Glomerular visceral epithelial cell (primary cell): ENCODE measurements around the gene SEL1L2.
A peak's percentile ranks its signal among the peaks of the same experiment; 100 is the strongest.
"Not testable (repeated sequence)": the region's sequence is repeated elsewhere in the genome, so short reads cannot be mapped to it uniquely, and the experiment has no call there.

Experiments used
- DNase-seq: peaks from one replicate; pipeline ENCODE4 v3.0.0-alpha.2; 2016; ENCODE audit errors: extremely low spot score

Gene SEL1L2, protein sequence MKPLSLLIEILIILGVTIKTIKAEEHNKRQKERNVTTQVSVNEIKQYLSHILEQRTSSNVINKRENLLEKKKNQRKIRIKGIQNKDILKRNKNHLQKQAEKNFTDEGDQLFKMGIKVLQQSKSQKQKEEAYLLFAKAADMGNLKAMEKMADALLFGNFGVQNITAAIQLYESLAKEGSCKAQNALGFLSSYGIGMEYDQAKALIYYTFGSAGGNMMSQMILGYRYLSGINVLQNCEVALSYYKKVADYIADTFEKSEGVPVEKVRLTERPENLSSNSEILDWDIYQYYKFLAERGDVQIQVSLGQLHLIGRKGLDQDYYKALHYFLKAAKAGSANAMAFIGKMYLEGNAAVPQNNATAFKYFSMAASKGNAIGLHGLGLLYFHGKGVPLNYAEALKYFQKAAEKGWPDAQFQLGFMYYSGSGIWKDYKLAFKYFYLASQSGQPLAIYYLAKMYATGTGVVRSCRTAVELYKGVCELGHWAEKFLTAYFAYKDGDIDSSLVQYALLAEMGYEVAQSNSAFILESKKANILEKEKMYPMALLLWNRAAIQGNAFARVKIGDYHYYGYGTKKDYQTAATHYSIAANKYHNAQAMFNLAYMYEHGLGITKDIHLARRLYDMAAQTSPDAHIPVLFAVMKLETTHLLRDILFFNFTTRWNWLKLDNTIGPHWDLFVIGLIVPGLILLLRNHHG

DNA sequence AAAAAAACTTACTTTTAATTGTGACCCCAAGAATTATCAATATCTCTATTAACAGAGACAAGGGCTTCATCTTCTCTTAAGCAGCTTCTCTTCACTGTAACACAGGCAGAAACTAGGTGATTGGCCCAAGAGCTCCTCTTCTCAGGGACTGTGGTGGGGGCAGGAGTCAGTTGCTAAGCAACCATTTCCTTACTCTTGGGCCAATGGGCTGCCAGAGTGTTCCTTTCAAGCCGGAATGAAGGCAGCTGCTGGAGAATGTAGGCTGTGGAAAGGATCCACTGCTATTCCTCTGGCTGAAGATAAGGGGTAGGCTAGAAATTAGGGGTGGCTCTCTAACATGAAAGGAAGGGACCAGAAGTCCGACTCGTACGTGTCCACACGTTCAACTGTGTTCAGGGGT lies at the start of gene SEL1L2:
SEL1L2 (minus strand) TSS at position 150 of the 400 bp plus-strand sequence; CDS start at position 70, 80 bp downstream.
- no peak for DNase-seq

DNA sequence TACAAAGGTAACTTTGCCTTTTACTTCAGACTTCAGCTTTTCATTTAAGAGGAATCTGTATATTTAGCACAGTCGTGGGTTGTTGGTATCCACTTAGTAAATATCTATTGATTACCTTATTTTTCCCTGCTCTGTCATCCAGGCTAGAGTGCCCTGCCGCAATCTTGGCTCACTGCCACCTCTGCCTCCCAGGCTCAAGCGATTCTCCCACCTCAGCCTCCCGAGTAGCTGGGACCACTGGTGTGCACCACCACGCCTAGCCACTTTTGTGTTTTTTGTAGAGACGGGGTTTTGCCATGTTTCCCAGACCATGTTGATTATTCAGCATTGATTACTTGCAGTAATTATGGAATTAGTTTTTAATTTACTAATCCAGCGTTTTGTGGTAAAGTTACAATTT lies 46.2 kb upstream of the SEL1L2 start:
- DNase-seq = no peak

DNA sequence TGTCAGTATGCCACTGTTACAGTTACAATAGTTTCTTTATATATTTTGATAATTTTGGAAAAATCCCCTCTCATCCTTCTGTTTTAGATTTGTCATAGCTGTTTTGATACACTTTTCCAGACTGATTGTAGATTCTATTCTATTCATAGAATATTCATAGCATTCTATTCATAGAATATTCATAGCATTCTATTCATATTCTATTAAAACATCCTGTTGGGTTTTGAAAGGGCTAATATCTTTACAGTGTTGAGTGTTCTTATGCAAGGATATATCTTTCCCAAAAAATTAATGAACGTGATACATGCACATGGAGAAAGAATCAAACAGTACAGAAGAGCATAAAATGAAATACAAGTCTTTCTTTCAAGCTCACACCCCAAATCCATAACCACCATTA lies 42.9 kb upstream of the SEL1L2 start:
- no peak for DNase-seq

DNA sequence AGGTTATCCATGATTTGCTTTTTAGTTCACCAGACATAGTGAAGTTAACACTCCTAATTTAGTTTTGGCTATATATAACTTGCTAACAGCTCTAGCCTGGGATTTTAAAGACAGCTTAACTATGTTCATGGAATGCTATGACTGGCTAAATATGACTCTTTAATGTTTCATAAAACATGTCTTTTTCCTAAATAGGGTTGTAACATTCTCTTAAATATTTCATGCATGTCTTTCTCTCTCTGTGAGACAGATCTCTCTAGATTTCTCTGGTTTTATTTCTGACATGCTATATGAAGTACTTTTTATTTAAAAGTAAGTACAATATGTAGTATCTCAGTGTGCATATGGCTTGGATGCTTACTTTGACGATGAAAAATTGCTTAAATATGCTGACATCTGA lies 40.6 kb upstream of the SEL1L2 start:
- no peak for DNase-seq

DNA sequence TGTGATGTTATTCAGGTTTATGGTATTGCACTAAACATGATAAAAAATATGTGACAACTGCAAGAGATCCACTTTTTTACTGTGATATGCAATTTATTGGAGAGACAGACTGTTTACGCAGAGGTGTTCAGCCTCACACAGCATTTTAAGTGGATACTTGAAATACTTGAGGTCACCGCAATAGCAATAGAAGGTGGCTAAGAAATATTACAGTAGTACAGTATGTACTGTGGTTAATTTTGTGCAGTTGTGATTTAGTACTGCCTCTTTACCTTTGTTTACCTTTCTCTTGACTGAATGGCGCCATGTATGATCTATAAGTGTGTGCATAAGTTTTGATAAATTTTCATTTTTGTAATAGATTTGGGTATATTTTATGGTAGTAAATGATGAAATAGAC lies 22.3 kb upstream of the SEL1L2 start:
- no peak for DNase-seq

DNA sequence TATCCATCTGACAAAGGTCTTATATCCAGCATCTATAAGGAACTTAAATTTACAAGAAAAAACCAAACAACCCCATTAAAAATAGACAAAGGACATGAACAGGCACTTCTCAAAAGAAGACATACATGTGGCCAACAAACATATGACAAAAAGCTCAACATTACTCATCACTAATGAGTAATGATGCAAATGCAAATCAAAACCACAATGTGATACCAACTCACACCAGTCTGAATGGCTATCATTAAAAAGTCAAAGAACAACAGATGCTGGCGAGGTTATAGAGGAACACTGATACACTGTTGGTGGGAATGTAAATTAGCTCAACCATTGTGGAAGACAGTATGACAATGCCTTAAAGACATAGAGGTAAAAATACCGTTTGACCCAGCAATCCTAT lies 18.8 kb upstream of the SEL1L2 start:
- no peak for DNase-seq

DNA sequence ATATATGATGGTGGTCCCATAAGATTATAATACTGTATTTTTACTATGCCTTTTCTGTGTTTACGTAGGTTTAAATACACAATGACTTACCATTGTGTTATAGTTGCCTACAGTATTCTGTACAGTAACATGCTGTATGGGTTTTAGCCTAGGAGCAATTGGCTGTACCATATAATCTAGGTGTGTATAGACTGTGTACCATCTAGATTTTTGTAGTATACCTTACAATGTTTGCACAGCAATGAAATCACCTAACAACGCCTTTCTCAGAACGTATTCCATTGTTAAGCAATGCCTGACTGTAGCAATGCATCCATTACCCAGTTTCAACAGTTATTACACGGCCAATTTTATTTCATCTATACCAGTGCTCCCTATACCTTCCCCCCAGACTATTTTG lies 15.6 kb upstream of the SEL1L2 start:
- DNase-seq = no peak

DNA sequence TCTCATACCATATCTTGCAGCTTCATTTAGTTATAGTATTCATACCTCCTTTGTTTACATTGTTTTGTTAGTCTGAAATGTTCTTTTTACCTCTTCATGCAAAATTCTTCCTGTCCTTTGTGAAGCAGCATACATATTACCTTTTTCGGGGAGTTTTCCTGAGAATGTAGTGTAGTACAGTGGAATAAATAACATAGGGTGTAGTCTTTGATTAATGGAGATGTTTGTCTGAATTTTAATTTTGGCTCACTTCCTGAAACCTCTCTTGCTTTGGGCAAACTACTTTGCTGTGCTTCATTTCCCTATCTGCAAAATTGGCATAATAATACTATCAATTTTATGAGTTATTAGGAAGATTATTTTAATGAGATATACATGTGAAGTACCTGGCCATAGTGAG lies 10.5 kb upstream of the SEL1L2 start:
- no peak for DNase-seq

DNA sequence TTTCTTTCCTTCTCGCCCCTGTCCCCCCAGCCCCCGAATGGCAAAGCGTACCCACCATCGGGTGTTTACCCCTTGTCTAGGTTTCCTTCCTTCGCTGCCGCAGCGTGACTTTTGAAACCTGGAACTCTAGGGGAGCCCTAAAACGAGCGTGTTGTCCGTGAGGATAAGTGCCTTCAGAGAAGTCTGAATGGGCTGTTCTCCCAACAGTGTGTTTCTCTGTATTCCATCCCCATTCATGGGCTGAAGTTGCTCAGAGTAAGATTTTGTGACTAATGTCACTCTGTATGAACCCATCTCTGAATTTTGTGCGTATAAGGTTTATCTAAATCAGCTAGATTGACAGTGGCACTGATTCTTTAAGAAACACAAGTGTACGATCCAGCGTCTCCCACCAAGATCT lies 5.9 kb upstream of the SEL1L2 start:
- peak; percentile 6 for DNase-seq

DNA sequence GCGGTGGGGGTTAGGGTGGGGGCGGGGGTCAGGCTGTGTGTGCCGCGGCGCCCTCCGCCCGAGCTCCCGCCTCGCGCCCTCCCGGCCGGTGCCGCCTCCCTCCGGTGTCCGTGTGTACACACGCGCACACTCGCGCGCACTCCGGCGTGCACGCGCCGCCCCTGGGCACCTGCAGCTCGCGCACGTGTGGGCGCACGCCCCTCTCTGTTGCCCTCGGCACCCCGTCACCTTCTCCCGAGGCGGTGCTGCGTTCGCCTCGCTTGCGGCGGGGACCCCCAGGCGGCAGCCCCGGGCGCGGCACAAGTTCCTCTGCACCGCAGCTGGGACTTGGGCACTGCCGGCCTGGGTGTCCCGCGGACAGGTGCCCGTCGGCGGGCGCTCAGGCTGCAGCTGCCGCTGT lies 5.4 kb upstream of the SEL1L2 start:
- peak; percentile 60 for DNase-seq

DNA sequence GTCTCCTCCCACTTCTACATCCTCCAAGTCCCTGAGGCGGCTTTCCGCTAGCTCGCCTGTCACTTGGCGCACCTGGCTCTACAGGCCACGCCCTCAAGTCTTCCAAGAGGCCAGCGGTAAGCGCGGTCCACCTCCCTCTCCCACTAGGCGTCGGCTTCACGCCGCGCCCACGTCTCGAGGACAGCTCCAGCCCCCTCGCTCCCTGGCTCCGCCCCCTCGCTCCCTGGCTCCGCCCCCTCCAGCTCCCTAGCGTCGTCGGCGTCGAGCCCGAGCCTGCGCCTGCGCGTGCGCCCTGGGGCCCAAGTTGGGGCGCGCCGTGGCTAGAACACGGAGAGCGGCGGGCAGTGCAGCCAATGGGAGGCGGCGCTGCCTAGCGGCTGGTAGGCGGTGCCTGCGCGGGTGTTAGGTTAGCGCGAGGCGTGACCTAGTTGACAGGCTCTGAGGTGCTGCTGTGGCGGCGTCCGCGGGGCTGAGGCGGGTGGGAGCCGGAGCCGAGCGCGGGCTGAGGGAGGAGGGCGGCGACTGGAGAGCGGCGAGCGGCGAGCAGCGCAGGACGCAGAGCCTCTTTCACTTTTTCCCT lies 4.8 kb upstream of the SEL1L2 start, which contains the start of gene MACROD2:
MACROD2 (plus strand) TSS at position 431 of the 580 bp plus-strand sequence.
- peak; percentile 99 for DNase-seq

DNA sequence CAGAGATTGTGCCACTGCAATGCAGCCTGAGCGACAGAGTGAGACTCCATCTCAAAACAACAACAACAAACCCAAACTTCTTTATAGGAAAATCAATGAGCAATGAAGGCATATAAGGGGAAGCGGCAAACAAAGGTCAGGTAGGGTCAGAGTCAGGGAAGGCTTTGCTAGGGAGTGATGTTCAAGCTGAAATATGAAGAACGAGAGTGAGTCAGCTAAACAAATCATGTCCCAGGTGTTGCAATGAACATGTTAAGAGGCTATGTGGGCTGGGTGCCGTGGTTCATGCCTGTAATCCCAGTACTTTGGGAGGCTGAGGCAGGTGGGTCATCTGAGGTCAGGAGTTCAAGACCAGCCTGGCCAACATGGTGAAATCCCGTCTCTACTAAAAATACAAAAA lies 1.5 kb upstream of the SEL1L2 start:
- DNase-seq = not testable (repeated sequence)

DNA sequence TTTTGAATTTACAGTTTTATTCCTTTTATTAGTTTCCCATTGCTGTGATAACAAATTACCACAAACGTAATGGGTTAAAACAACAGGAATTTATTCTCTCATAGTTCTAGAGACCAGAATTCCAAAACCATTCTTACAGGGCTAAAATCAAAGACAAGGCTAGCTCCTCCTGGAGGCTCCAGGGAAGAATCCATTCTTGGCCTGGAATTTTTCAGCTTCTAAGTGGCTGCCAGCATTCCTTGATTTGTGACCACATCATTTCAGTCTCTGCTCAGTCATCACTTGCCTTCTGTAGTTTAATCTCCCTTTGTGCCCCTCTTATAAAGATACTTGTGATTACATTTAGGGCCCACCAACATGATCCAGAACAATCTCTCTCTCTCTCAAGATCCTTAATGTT lies 897 bp upstream of the SEL1L2 start:
- DNase-seq = no peak

DNA sequence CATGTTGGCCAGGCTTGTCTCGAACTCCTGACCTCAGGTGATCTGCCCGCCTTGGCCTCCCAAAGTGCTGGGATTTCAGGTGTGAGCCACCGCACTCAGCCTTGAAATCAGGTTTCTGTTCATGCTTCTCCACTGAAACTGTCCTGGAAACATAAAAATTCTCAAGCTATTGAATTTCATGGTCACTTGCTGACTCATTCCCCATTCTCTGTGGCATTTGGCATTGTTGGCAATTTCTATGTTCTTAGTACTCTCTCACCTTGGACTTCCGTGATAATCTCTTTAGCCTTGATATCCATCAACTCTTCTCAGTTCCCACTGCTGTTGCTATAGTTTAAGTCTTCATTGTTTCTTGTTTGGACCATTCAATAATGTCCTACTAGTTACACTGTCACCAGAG lies 6.2 kb downstream of the SEL1L2 start:
- peak; percentile 13 for DNase-seq

DNA sequence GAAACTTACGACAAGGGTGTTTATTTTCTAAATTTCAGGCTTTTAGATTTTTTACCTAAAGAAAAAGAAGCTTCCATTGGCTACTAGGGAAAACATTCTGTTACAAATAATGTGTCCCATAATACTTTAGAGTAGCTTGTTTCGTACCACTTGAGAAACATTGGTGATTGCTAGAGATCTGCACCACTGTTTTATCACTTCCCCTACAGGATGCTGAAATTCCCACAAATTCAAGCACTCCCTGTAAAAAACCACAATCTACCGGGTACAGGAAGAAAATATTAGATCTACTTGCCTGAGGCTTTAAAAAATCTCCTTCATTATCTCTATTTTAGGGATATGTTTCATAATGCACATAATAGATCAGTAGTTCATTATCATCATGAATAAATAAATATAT lies 29.9 kb downstream of the SEL1L2 start:
- no peak for DNase-seq

DNA sequence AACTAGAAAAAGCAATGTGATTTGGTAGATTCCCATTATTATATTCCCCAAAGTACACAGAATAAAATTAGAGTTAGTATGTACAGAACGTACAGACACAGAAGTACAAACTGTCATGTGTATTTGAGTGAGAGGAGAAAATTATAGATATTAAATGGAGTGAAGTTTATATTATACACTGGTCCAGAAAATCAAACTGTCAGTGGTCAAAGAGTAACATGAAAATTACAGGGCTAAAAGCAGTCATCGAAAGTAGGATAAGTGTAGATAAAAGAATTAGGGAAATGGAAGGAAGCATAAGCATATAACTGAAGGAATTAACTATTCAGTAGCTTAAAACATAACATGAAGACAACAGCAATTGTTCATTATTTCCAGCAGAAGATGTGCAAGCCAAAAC lies 30.3 kb downstream of the SEL1L2 start:
- DNase-seq = no peak

DNA sequence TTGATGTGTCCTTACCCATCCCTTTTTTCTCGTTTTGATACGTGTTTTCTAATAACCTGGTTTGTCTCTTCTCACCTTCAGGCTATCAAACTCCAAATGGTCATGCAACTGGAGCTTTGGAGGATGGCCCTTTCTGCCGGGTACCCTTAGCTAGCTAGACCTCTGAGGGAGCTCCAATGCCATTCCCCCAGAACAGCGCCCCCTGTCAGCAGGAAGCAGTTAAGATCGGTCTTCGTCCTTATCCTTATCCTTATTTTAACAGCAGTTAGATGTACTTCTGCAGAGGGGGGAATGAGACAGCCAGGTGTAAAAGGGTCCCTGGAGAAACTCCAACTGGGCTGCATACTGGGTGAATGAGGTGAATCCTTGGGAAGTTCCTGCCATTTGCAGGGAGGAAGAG lies 37.2 kb downstream of the SEL1L2 start:
- no peak for DNase-seq

DNA sequence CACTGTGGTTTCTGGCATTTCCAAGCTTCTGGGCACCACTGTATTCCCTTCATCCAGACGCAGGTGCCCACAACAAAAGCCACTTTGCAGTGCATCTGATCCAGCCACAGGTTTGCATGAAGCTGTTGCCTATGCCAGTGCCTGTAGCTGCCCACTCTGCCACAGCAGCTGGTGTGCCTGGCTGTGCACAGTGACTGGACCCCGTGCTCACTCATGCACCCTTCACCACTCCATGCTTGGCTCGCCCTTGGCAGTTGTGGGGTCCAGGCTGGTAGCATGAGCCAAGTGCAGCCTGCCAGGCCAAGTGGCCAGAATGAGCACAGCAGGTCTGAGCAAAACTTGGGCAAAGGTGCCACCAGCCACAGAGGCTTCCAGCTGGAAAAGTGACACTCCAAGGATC lies 42.7 kb downstream of the SEL1L2 start:
- no peak for DNase-seq

DNA sequence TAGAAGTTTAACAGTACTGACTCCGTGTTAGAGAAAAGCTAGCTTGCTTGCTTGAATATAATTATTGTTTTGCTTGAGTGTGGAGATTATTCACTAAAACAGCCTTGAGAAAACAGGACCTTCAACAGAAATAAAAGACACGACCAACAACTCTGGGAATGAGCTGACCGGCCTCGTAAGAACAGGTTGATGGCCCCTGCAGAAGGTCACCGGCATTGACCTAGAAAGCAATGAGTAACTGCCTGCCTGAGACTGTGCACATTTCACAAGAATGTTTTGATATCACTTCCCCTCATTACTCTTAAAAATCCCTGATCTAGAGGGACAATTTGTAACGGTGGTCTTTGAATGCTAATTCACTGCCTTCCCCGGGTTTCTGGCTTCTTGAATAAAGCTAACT lies 49.4 kb downstream of the SEL1L2 start:
- no peak for DNase-seq

DNA sequence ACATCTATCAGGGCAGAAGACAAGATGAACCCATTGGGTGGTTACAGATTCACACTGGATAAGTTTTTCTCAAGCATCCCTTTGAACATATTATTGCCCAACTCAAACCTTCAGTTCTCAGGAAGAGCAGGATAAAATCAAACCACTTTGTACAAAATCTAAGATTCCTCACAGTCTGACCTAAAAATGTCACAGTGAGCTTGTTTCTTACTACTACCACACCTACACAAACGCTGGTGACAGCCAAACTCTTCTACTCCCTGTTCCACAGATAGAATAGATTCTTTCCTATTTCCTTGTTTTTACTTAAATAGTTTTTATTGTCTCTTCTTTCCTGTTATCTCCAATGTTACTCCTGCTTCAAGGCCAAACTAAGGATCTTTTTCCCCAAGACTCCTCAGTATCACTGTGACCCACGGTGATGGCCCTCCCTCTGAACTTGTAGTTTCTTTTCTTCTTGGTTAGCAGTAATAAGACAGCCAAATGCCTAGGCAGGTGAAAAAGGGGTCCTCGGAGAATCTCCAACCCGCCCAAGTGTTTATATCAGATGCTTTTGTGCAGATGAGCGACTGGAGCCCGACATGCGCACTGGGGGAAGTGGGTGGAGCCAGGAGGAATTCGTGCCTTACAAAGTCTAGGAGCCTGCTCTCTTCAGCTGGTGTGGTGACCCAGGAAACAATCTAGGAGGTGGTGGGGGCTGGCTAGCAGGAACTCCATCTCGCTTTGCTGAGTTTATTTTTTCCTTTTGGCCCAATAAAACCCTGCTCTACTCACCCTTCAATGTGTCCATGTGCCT lies 53.4 kb downstream of the SEL1L2 start:
- DNase-seq = no peak

DNA sequence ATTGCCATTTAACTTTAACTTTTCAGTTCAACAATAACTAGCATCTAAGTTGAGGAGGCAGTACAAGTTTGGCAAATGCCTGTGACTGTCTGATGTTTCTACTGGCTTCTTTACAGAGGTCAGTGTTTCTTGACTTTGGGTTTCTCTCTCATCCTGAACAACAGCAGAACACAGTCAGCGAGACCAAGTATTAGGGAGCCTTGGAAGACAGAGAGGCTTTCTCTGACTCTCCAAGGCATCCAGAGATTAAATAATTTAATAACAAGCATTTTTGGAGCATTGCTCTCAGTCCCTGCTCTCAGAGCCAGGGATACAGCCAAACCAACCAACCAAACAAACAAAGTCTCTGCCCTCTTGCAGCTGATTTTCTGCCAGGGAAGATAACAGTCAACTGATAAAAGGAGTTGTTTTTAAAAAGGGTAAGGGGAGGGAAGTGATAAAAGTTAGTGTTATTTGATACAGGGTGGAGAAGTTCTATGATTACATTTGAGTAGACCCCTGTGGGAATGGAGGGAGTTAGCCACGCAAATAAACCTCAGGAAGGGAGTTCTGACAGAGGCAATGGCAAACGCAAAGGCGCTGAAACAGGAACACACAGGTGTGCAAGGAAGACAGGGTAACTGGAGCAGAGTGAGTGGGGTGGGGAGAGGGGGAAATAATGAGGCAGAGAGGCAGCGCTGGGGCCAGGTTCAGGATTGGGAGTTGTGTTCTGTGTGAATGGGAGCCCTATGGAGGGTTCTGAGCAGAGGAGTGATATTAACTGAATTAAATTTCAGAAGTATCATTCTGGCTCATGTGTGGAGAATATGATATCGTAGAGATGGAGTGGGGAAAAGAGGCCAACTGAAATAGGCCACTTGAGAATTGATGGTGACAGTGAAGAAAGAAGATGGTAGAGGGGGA lies 55.2 kb downstream of the SEL1L2 start:
- no peak for DNase-seq
